GM13976 (cell line): ENCODE results near the gene KLRC4.
"Not testable (repeated sequence)": the region's sequence is repeated elsewhere in the genome, so short reads cannot be mapped to it uniquely, and the experiment has no call there.

Source experiments
- DNase-seq: peaks from one replicate; pipeline ENCODE4 v3.0.0; 2012; ENCODE audit warnings: low spot score
- in situ Hi-C: fragments of 300-500 bp; cut with MboI; formaldehyde crosslinking; loops from one replicate; pipeline ENCODE4 v1.12.0; 2022; ENCODE audit warnings: low sequenced_read_pairs, mixed read lengths, inconsistent platforms; ENCODE audit not compliant: unreplicated experiment
- TF ChIP-seq, protein P1 (sequence below): IDR thresholded peaks from 2 replicates; pipeline ENCODE4 v1.5.1; 2012; ENCODE audit warnings: borderline replicate concordance, mild to moderate bottlenecking; ENCODE audit not compliant: insufficient read depth; ENCODE audit errors: extremely low read depth, missing control alignments, control extremely low read depth

Gene KLRC4

DNA sequence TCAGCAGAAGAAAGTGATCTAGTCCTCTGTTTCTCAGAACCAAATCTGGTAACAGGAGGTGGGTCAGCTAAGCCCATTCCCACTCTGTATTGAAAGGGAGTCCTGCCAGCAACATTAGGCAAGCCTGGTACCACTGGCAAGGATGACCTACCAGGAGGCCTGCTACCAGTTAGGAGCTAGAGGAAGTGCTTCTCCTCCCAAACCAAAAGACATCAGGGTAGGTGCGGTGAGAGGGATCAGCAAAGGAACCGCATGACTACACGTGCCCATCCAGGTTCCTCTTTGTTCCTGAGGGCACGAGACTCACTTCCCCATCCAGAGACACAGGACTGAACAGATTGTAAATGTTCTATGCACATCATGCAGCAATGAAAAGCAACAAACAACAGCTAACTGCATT is 2.8 kb downstream of the KLRC4 start:
- DNase-seq, result no peak
- TF ChIP-seq, protein P1, sequence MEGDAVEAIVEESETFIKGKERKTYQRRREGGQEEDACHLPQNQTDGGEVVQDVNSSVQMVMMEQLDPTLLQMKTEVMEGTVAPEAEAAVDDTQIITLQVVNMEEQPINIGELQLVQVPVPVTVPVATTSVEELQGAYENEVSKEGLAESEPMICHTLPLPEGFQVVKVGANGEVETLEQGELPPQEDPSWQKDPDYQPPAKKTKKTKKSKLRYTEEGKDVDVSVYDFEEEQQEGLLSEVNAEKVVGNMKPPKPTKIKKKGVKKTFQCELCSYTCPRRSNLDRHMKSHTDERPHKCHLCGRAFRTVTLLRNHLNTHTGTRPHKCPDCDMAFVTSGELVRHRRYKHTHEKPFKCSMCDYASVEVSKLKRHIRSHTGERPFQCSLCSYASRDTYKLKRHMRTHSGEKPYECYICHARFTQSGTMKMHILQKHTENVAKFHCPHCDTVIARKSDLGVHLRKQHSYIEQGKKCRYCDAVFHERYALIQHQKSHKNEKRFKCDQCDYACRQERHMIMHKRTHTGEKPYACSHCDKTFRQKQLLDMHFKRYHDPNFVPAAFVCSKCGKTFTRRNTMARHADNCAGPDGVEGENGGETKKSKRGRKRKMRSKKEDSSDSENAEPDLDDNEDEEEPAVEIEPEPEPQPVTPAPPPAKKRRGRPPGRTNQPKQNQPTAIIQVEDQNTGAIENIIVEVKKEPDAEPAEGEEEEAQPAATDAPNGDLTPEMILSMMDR, result no peak
- in situ Hi-C loops, result no loop called here

DNA sequence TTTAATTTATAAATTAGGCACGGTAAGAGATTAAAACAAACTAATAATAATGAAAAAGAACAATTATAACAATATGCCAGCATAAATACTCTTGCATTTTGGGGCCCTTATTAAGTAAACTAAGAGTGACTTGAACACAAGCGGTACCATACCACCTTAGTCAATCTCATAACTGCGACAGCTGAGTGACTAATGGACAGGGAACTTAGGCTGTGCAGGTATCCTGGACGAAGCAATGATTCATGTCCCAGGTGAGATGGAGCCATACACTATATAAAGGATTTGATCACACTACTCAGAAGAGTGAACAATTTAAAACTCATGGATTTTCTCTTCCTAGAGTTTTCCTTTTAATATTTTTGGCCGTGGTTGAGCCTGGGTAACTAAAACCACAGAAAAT is 4.3 kb downstream of the KLRC4 start:
- in situ Hi-C loops, result no loop called here
- TF ChIP-seq, protein P1, result no peak
- no peak for DNase-seq

DNA sequence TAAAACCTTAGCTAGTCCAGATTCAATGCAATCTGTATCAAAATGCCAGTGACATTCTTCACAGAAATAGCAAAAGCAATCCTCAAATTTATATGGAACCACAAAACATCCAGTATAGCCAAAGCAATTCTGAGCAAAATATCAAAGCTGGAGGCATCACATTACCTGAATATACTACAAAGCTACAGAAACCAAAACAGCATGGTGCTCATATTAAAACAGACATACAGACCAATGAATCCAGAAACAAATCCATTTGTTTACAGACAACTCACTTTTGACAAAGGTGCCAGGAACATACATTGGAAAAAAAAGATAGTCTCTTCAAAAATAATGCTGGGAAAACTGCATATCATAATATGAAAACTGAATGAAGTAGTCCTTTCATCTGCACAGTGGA is 4.8 kb downstream of the KLRC4 start:
- no peak for DNase-seq
- in situ Hi-C loops, result no loop called here
- TF ChIP-seq, protein P1, result no peak

DNA sequence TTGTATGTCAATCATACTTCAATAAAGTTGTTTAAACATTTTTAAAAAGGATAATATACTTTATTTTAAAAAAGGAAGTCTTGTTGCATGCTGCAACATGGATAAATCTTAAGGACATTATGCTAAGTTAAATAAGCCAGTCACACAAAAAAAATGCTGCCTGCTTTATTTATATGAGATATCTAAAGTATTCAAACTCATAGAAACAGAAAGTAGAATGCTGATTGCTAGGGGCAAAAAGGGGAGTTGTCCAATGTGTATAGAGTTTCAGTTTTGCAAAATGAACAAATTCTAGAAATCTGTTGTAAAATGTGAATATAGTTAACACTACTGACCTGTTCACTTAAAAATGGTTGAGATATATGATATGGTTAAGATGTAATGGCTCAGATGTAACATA is 8.7 kb downstream of the KLRC4 start:
- DNase-seq, result no peak
- in situ Hi-C loops, result no loop called here
- TF ChIP-seq, protein P1, result no peak

DNA sequence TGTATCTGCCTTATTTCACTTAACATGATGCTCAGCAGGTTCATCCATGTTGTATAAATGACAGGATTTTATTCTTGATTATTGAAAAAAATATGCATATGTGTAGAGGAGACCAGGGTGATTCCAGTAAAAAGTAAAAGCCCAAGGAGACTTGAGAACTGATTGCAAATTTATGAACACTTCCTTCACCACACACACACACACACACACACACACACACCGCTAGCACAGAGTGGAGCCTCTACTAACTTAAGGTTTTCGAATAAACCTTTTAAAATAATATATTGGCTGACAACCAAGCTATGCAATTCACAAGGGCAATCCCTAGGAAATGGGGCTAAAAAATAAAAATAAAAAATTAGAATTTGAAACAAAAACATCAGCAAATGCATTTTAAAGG is 11.4 kb downstream of the KLRC4 start:
- in situ Hi-C loops, result no loop called here
- DNase-seq, result no peak
- TF ChIP-seq, protein P1, result no peak

DNA sequence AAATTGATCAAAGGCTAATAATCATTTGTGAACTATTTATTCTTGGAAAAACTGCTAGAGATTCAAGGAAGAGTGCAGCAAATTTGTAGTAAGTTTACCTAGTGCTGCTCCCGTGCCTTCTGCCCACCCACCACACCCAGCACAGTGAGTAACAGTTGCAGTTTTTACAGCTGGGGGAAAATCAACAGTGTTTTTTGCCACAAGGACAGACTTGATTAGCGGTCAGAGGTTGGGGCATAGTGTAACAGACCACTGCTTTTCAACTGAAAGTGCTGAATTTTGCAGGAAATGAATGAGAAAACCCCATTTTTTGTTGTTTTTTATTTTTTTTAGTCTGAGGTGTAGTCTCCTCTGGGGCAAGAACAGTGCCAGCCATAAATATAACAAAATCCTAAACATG is 12.3 kb downstream of the KLRC4 start:
- TF ChIP-seq, protein P1, result no peak
- in situ Hi-C loops, result no loop called here
- no peak for DNase-seq

DNA sequence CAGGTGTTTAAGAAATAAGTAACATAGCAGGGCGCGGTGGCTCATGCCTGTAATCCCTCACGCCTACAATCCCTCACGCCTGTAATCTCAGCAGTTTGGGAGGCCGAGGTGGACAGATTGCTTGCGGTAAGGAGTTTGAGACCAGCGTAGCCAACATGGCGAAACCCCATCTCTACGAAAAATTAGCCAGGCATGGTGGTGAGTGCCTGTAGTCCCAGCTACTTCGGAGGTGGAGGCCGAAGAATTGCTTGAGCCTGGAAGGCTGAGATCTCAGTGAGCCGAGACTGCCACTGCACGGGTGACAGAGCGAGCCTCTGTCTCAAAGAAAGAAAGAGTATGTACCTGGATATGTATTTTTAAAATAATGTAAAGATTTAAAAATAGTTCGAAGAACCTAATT is 13.4 kb downstream of the KLRC4 start:
- in situ Hi-C loops, result not testable (repeated sequence)

DNA sequence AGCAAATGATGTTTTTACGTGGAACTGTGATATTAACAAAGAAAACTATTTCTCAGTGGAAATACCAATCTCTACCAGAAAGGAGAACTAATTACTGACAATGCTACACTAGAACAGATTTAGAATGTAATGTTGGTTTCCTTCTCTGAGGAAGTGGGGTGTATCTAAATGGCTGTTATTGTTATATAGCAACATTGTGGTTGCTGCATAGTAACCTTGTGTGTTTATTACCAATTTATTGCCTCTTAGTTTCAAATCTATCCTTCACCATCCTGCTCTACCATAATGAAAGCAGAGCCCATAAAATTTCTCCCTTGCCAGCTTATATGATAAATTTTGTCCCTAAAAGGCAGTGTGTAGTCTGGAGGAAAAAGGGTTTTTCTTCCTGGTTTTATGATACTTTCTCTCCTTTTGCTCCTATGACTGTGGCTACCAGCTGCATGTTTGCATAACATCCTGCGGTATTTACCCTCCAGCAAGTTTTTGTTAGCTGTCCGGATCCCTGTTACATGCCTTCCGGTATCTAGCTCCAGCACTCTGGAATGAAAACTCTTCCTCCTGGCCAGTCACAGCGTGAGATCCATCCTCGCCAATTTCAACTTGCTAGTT is 14.1 kb downstream of the KLRC4 start:
- in situ Hi-C loops, result no loop called here
- DNase-seq, result peak; percentile 21
- TF ChIP-seq, protein P1, result no peak

More for the DNA sequence above, 13.4 kb downstream of the KLRC4 start:
- DNase-seq, result not testable (repeated sequence)

DNA sequence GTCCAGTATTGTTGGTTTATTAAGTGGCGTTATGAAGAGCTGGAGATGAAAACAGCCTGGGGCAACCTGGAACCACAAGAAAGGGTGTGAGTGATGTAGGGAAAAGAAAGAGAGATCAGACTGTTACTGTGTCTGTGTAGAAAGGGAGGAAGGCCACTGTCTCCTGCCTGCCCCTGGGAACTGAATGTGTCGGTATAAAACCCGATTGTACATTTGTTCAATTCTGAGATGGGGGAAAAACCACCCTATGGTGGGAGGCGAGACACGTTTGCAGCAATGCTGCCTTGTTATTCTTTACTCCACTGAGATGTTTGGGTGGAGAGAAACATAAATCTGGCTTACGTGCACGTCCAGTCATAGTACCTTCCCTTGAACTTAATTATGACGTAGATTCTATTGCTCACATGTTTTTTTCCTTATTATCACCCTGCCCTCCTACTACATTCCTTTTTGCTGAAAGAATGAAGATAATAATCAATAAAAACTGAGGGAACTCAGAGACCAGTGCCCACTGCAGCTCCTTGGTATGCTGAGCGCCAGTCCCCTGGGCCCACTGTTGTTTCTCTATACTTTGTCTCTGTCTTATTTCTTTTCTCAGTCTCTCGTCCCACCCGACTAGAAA is 14.9 kb downstream of the KLRC4 start:
- in situ Hi-C loops, DNase-seq: not testable (repeated sequence)
